ENCODE measurements around the gene FGD4.

Gene FGD4

GRCh38 chr12:32612658-32613614, 213.6 kb downstream of the FGD4 start:
- DNase-seq: no peak

- DNase-seq: no peak
Measured at GRCh38 chr12:32615441-32615840, 216.1 kb downstream of the FGD4 start.

GRCh38 chr12:32617534-32617933, 218.2 kb downstream of the FGD4 start:
- no peak for DNase-seq

GRCh38 chr12:32618115-32618514, 218.8 kb downstream of the FGD4 start:
- DNase-seq: no peak

- DNase-seq: no peak
Measured at GRCh38 chr12:32627976-32628375, 228.6 kb downstream of the FGD4 start.

GRCh38 chr12:32641287-32641901, 242.0 kb downstream of the FGD4 start:
- DNase-seq: no peak

GRCh38 chr12:32644431-32644830, 245.1 kb downstream of the FGD4 start:
- no peak for DNase-seq

GRCh38 chr12:32647275-32647674, 247.9 kb downstream of the FGD4 start:
- DNase-seq: no peak

- no peak for DNase-seq
Measured at GRCh38 chr12:32650508-32650907, 251.2 kb downstream of the FGD4 start.

- no peak for DNase-seq
Measured at GRCh38 chr12:32651151-32651955, 252.0 kb downstream of the FGD4 start.

GRCh38 chr12:32651956-32652210, 252.5 kb downstream of the FGD4 start:
- DNase-seq: no peak

- no peak for DNase-seq
Measured at GRCh38 chr12:32659908-32660440, 260.6 kb downstream of the FGD4 start.

- DNase-seq: no peak
Measured at GRCh38 chr12:32661706-32662105, 262.3 kb downstream of the FGD4 start.

- no peak for DNase-seq
Measured at GRCh38 chr12:32662665-32663064, 263.3 kb downstream of the FGD4 start.

GRCh38 chr12:32666018-32666417, 266.7 kb downstream of the FGD4 start:
- no peak for DNase-seq

GRCh38 chr12:32669584-32669983, 270.2 kb downstream of the FGD4 start:
- DNase-seq: no peak

GRCh38 chr12:32671930-32672780, 272.8 kb downstream of the FGD4 start:
- no peak for DNase-seq

- peak; percentile 84 for DNase-seq
Measured at GRCh38 chr12:32679091-32679919, 279.9 kb downstream of the FGD4 start, which contains the start of gene DNM1L. Gene DNM1L (plus strand): TSS chr12:32679301. CDS start chr12:32679364, 63 bp downstream.

- no peak for DNase-seq
Measured at GRCh38 chr12:32679920-32680237, 280.5 kb downstream of the FGD4 start.

GRCh38 chr12:32680787-32681186, 281.4 kb downstream of the FGD4 start:
- no peak for DNase-seq

- no peak for DNase-seq
Measured at GRCh38 chr12:32681272-32681671, 281.9 kb downstream of the FGD4 start.
